HuH-7 (cell line): Measurements from ENCODE around the gene PHLPP1.

Source experiments
- DNase-seq: peaks from one replicate; pipeline ENCODE4 v3.0.0; 2011; ENCODE audit warnings: low spot score

PHLPP1 gene

DNA sequence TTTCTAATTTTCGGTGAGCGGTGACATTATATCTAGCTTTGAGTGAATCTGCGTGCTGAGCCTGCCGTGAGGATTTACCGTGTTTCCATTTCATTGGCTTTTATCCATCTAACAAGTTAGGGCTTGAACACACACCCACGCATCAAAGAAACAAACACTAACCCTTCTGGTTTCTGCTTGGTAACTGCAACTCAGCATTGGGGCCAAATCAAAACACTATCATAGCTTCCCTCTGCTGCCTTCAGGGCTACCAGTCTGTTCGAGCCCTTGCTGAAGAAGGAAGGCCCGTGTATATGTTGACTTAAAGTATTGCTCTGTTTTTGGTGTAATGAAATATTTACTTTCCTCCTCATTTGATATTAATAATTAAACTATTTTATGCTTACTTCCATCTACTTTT, 227.2 kb downstream of the PHLPP1 start:
- no peak for DNase-seq

DNA sequence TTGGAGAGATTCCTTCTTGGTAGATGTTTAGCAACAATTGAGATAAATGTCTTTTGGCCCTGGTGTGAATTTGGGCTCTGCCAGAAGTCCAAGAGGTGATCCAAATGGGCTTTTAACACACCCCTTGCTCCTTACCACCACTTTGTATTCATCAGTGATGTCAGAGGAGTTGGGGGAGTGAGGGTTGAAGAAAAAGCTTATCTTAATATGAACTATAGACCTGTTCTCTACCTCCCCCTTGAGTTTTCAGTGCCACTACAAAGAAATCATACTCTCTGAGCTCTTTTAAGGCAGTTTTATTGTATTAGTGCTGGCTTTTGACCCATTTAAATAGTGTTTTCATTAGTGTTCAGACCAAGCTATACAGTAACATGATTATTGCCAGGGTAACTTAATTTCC, 229.1 kb downstream of the PHLPP1 start:
- peak; percentile 5 for DNase-seq

DNA sequence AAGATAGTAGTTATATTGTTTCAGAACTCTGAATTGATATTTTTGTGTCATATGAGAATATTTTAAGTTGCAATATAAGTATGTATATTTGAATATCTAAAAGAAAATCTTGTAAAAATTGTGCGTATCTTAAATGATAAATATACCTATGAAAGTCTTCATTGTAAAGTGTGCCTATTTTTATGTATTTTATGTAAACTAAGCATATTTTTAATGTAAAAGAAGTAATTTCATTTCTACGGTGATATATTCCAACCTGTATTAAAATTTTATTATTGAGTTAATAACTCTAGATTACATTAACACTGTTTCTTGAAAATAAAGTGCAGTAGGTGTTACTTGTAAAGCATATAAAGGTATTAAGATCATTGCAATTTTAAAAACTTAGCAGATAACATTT, 233.4 kb downstream of the PHLPP1 start:
- DNase-seq = no peak

DNA sequence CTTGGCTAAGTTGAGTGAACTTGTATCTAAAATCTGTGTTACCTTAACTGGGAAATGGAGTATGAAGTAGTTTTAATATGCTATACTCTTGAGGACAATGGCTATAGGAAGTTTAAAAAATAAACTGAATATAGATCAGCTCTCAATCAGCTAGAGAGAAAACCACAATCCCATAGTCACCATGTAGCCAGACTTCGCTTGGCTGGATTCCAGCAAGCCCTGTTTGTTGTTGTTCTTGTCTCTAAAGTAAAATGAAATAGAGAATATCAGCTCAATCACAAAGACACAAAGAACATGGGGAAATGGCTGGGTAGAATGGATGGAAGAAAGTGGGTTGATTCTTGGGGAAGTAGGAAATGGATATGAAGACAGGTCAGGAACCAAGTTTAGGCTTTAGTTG, 234.9 kb downstream of the PHLPP1 start:
- DNase-seq = no peak

DNA sequence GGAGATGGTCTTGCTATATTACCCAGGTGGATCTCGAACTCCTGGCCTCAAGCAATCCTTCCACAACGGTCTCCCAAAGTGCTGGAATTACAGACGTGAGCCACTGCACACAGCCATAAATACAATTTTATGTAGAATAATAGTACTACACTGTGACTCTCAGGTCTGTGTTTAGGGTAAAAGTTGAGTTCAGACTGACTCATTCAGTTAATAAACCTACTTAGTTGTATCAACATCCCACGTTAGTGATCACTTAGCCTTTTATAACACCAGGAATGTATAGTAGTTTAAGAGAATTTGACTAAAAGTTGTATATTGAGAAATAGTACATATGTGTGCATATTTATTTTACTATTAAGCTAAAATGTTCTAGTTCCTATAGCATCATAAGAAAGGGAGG, 237.5 kb downstream of the PHLPP1 start:
- no peak for DNase-seq

DNA sequence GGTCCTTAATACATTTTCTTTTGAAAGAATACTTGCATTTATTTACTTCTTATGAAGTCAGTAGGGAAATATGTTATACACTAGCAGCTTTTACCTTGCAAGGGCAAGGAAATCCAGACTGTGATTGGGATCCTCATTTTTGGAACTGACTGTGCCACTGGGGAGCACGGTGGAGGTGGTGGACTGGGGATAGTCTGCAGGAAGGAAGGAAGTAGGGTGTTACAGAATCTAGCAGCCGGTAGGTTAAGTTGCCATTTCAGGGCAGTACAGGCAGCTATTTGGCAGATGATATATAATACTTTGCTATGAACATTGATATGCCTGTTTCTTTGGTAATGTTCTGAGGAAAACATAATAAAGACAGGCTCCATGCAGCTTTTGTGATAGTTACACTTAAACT, 238.3 kb downstream of the PHLPP1 start:
- DNase-seq = no peak

DNA sequence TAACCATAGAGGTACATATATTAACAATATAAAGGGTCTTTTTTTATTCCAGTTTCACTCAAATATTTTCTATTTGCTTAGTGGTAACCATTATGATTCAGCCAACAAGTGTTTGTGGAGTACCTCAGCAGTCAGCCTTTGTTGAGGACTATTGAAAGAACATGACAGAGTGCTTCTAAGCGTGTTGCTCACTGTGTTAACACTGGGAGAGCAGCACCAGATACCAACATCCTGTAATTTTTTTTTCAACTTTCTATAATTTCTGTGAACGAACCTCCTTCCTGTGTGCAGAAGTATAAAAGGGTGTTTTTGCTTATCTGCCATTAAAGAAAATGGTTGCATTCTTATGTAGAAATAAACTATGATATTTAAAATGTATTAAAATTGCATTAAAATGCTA, 239.0 kb downstream of the PHLPP1 start:
- no peak for DNase-seq

DNA sequence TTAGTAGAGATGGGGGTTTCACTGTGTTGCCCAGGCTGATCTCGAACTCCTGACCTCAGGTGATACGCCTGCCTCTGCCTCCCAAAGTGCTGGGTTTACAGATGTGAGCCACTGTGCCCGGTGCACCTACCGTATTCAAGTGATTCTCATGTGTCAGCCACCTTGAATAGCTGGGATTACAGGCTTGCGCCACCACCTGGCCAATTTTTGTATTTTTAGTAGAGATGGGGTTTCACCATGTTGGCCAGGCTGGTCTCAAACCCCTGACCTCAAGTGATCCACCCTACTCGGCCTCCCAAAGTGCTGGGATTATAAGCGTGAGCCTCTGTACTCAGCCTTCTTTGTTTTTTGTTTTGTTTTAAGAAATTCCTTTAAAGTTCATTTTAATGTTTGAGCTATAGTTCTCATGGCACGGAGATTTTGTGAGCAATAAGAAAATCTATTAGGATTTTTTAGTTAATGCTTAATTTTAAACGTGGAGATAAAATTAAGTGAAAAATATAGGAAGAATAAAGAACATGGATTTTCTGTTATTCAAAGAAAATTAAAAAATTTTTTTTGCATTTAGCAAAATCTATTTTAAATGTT, 242.6 kb downstream of the PHLPP1 start:
- no peak for DNase-seq

DNA sequence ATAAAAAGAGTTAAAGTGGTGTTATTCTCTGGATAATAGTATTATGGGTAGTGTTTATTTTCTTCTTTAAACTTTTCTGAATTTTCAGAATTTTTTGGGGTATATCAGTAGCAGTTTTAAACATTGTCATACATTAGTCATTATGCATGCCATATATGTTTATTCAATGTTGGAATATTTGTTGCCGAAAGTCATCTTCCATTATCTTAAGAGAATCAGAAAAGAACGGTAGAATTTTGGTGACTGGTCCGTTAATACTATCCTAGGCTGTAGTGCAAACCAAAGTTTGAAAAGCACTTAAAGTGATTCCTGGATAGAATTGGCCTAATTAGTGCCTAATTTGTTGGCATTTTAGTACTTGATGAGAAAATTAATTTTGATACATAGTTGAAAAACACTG, 244.1 kb downstream of the PHLPP1 start:
- DNase-seq = no peak

DNA sequence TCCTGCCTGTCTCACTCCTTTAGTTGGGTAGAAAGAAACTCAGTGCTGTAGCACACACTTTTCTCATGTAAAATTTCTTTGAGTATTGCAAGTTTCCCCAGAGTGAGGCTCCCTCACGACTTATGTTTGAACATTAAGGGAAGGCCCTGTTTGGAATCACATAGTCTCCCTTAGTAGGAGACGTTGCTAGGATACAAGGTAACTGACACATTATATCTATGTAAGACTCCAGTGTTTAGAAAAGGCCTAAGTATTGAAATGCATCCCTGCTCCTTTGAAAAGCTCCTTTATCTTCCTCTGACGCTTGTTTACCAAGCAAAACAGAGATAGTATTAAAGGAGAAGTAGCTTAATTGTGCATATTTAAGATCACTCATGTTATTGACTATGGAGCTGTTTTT, 248.2 kb downstream of the PHLPP1 start:
- no peak for DNase-seq

DNA sequence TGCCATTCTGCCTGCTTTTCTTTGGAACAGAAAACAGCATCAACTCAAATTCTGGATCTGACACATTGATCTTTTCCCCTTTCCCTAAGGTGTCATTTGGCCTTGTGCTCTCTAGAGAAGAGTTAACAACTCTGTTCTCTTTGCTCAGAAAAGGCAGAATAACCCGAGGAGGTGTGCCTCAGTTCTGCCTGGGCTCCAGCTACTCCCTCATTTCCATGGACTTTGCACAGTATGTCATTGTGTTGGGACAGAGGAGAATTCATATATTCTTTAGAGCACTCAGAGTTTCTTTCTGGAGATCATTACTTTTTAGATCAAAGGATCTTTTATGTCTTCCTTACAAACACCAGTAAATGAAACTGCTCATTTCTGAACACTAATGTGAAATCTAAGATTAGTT, 249.1 kb downstream of the PHLPP1 start:
- DNase-seq = no peak

DNA sequence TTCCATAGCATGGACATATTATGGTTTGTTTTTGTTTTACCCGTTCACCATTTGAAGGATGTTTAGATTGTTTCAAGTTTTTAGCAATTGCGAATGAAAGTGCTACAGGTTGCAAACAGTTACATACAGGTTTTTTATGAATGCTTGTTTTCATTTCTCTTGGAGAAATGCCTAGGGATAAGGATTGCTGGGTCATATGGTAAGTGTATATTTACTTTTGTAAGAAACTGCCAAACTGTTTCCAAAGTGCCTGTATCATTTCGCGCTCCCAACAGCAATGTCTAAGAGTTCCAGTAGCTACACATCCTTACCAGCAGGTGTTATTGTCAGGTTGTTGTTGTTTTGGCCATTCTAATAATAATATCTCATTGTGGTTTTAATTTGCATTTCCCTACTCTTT, 251.7 kb downstream of the PHLPP1 start:
- no peak for DNase-seq

DNA sequence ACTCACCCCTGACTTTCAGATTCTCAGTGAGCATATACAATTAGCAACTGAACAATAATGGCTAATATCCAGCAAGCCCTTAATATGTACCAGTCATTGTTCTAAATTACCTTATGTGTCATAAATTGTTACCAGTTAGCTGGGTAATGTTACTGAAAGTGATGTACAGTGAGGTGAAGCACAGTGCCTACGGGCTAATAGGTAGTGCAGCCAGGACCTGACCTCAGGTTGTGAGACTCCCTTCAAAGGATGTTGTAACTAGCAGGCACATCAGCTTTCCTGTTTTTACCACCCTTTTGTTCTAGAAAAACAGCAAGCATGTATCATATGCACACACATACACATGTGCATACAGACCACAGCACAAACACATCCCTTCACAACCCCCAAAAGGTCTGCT, 258.3 kb downstream of the PHLPP1 start:
- no peak for DNase-seq

DNA sequence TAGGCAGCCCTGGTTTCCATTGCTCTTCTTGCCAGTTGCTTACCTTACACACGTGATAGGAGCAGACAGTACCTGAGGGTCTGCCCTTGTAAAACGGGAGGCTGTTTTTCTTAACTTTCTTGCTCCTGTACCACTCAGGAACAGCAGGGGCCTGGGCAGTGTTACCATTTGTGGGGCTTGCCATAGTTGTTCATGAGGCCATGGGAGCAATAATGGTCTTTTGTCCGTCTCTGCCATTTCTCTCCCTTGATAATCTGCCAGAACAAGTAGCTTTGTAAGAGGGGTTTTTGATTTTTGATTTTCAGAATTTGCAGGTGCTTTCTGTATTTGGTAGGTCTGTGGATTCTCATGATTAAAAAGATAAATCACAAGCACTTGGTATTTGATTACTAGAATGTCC, 259.0 kb downstream of the PHLPP1 start:
- DNase-seq = no peak

DNA sequence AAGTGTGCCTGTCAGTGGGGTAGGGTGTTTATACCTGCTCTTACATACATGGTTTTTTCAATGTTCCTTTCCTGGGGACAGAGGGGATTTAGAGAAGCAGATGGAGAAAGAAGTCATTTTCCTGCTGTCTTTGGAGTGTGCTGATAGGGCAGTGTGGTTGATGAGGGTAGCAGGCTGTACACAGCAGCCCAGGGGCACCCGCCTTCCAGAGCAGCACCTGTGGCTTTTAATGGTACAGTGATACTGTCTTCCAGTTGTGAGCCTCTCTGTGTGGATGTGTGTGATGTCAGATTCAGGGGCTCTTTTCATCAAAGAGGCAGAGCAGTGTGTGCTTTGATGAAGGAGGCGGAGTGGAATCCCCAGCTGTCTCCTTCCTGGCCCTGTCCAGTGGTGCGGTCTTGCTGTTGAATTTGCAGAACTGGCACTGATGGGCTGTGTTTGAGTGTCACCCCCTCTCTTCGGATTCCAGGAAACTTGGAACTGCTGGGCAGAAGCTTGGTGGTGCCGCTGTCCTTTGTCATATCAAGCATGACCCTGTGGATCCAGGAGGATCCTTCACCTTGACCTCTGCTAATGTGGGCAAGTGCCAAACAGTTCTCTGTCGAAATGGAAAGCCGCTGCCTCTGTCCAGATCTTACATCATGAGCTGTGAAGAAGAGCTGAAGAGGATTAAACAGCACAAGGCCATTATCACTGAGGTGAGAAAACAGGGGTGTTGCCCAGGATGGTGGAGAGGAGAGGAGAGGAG, 259.8 kb downstream of the PHLPP1 start:
- DNase-seq = no peak

DNA sequence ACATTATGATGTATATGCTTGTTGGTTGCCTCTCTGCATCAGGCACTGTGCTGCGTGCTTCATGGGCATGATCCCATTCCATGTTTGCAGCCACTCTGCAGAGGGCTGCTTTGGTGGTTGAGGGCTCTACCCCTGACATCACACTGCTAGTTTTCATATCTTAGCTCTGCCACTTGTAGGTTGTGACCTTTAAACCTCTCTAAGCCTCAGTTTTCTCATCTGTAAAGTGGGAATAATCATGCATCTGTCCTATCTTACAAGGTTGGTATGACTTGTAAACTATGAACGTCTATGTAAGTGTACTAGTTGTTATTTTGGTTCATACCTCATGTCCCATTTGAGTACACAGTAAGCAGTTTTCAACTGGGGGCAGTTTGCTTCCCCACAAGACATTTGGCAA, 260.4 kb downstream of the PHLPP1 start:
- no peak for DNase-seq

DNA sequence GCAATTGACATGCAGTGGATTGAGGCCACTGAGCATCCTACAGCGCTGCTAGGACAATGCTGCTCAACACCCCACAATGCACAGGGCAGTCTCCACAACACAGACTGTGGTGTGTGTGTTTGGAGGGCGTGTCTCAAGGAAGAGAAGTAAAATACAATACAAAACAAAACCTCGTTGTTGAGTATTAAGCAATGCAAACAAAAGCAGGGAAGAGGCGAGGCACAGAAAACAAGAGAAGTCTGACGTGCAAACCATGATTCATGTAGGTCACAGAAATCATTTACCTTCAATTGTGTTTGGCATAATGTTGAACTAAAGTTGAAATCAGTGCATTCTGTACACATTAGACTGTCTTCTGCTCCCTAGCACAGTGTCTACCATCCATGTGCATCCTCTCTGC, 260.9 kb downstream of the PHLPP1 start:
- DNase-seq = no peak

DNA sequence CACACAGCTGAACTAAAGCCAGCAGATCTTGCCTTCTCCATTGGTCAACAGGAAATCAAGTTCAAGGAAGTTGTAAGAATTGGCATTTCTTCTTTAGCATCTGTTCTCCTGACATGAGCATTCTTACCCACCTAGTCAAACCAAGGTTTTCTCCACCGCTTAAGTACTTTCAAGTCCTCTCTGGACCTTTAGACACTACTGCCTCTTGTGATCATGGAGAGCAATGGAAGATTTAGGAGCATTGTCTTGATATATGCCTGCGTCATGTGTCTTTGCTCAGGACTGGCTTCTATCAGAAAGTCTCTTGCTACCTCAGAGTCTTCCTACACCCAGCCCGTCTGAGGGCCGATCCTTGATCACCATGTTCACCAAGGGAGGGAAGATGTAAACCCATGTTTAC, 262.2 kb downstream of the PHLPP1 start:
- DNase-seq = no peak

DNA sequence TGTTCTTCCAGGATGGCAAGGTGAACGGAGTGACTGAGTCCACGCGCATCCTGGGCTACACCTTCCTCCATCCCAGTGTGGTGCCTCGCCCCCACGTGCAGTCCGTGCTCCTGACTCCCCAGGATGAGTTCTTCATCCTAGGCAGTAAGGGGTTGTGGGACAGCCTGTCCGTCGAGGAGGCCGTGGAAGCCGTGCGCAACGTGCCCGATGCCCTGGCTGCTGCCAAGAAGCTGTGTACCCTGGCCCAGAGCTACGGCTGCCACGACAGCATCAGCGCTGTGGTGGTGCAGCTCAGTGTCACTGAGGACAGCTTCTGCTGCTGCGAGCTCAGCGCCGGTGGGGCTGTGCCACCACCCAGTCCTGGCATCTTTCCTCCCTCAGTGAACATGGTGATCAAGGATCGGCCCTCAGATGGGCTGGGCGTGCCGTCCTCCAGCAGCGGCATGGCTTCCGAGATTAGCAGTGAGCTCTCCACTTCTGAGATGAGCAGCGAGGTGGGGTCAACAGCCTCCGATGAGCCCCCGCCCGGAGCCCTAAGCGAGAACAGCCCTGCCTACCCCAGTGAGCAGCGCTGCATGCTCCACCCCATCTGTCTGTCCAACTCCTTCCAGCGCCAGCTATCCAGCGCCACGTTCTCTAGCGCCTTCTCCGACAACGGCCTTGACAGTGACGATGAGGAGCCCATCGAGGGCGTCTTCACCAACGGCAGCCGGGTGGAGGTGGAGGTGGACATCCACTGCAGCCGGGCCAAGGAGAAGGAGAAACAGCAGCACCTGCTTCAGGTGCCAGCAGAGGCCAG, 263.1 kb downstream of the PHLPP1 start:
- DNase-seq = no peak

DNA sequence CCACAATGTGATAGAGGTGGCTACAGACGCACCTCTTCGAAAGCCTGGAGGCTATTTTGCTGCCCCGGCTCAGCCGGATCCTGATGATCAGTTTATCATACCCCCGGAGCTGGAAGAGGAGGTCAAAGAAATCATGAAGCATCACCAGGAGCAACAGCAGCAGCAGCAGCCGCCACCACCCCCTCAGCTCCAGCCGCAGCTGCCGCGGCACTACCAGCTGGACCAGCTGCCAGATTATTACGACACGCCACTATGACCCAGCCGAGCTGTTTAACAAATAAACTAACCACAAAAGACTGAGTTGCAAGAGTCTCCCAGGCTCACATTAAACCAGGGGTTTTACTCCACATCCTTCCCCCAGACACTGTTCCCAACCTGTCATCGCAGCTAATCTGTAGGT, 263.8 kb downstream of the PHLPP1 start:
- DNase-seq = no peak

DNA sequence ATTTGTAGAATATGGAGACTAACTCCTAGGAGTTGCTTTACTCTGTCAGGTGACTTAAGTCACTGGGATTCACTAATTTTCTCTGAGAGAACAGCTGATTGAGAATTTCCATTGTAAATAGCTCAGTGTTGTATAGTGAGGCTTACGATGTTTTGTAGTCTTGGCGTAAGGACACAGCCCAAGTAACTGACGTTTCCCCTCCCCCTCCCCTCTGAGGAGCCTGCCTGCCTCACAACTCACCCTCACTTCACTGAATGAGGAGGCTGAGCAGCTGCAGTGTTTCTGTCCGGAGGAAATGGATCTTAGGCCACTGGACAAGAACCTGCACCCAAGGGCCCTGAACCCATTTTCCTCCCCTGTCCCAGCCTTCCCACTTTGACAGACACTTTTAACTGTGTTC, 264.6 kb downstream of the PHLPP1 start:
- DNase-seq = no peak

DNA sequence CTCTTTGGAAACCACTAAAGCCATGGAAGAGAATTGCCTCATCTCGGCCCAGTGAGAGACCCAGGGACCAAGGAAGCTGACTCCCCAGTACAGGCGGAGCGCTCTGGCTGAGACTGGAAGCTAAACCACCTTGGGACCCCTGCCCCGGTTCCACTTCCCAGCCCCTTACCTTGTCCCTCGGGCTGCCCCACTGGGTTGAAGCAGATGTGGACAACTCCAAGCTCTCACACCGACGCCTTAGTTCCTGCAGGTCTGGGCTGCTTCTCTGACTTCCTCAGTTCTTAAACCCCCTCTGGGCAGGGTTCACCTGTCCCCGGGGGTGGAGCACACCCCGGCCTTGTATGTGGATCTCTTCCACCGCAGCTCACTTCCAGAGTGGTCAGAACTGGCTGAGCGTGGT, 266.2 kb downstream of the PHLPP1 start:
- no peak for DNase-seq

DNA sequence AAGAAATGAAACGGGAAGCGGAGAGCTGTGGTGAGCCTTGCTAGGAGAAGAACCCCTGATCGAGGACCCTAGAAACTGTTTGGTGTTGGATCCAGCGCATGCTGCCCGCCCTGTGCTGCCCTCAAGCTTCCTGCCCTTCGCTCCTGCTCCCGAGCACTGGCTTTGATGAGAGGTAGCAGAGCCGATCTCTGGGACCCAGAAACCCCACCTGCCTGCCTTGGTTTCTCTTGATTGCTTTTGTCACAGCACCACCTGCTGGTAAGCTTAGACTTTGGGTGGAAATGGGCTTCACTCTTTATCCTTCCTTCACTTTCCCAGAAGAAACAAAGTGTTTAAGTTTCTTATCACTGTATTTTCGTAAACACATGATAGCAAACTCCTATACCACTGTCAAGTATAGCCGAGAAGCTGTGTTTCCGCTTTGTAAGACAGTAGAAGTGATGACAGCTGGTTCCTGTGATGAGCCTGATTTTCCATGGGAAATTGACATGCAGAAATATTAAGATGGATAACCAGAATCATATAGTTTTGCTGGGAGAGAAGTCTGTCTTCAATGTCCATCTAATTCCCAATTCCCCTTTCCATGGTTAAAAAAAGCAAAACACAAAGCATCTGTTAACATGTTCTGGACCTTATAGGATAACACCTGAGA, 267.4 kb downstream of the PHLPP1 start:
- DNase-seq = peak; percentile 64
